Ovary (tissue), 3 donors: ENCODE data around the gene GAL.

Experiments
- CTCF ChIP-seq, 3 donors: fragments of 450-650 bp in 2 of 3; fragments of 200-600 bp in 1 of 3; IDR thresholded peaks; one replicate each; pipeline versions ENCODE4 v1.5.1 to v1.8.0; 2016 to 2022; ENCODE audit warnings: antibody characterized with exemption in 3 of 3, mild to moderate bottlenecking in 1 of 3
- EP300 ChIP-seq: sonication (generic); formaldehyde crosslinking; IDR thresholded peaks from one replicate; pipeline ENCODE4 v1.6.1; 2017; ENCODE audit warnings: antibody characterized with exemption
- donor health status: DM: no; HTN: no; CAD: no.

- TF ChIP-seq CTCF (IDR thresholded peaks at IDR 0.05), result no peak
- no peak for TF ChIP-seq EP300
Measured at GRCh38 chr11:68665436-68665835, 18.9 kb upstream of the GAL start.
